HG02870 (cell line): ENCODE measurements around the gene ZNF184.

Experiments
- ATAC-seq: cut with Tn5 transposase; IDR thresholded peaks from one replicate; pipeline ENCODE4 v1.9.1; 2021; ENCODE audit warnings: mild to moderate bottlenecking, moderate library complexity; ENCODE audit not compliant: unreplicated experiment

Gene ZNF184

GRCh38 chr6:27472617-27473400, at the start of gene ZNF184:
ZNF184 (minus strand) TSS chr6:27473105; CDS start chr6:27472294, 811 bp downstream.
- peak; percentile 83 for ATAC-seq

- ATAC-seq: peak; percentile 62
Measured at GRCh38 chr6:27518881-27519795, 46.2 kb upstream of the ZNF184 start.

- ATAC-seq: no peak
Measured at GRCh38 chr6:27517928-27518787, 45.3 kb upstream of the ZNF184 start.

GRCh38 chr6:27517238-27517637, 44.3 kb upstream of the ZNF184 start:
- no peak for ATAC-seq

- ATAC-seq: no peak
Measured at GRCh38 chr6:27514906-27515495, 42.1 kb upstream of the ZNF184 start.

GRCh38 chr6:27512525-27512924, 39.6 kb upstream of the ZNF184 start:
- no peak for ATAC-seq

GRCh38 chr6:27507041-27507956, 34.4 kb upstream of the ZNF184 start:
- ATAC-seq: no peak

GRCh38 chr6:27505209-27506027, 32.5 kb upstream of the ZNF184 start:
- peak; percentile 44 for ATAC-seq

- ATAC-seq: no peak
Measured at GRCh38 chr6:27503436-27504030, 30.6 kb upstream of the ZNF184 start.

- ATAC-seq: peak; percentile 43
Measured at GRCh38 chr6:27502508-27503435, 29.9 kb upstream of the ZNF184 start.

GRCh38 chr6:27501187-27501586, 28.3 kb upstream of the ZNF184 start:
- ATAC-seq: no peak

- no peak for ATAC-seq
Measured at GRCh38 chr6:27500177-27500576, 27.3 kb upstream of the ZNF184 start.

GRCh38 chr6:27495386-27496135, 22.7 kb upstream of the ZNF184 start:
- ATAC-seq: peak; percentile 75

- ATAC-seq: peak; percentile 6
Measured at GRCh38 chr6:27494987-27495385, 22.1 kb upstream of the ZNF184 start.

GRCh38 chr6:27494103-27494502, 21.2 kb upstream of the ZNF184 start:
- ATAC-seq: no peak

- no peak for ATAC-seq
Measured at GRCh38 chr6:27492631-27493190, 19.8 kb upstream of the ZNF184 start.
